Airway epithelial cell (primary cell): ENCODE results near the gene SERINC5. TPM values are rescaled to one million over a fixed set of nuclear protein-coding genes. Genes with fewer than 3 reads are reported as not detected.

Experiments
- total RNA-seq: library from RNA; depleted of rRNA; stranded (reverse); fragments of >200 nt; gene quantifications from 2 replicates; pipeline ENCODE4 v1.2.3, GENCODE V29; 2015

The SERINC5 gene
- total RNA-seq, result 23.9 and 26.3 TPM in 2 replicates

GRCh38 chr5:80255811-80256712 lies at the start of gene SERINC5:
Gene SERINC5 (minus strand): TSS chr5:80256048. CDS start chr5:80255922, 126 bp downstream.

Other genes starting within 250 kb of the SERINC5 start
- 0.19 and 0.42 TPM in 2 replicates for gene THBS4, start 220.7 kb downstream of the SERINC5 start, total RNA-seq
- not detected in 2 replicates for gene SPZ1, start 64.0 kb upstream of the SERINC5 start, total RNA-seq
- 10.2 and 11.9 TPM in 2 replicates for gene ZFYVE16, start 152.0 kb upstream of the SERINC5 start, total RNA-seq
- 0.35 and 2.5 TPM in 2 replicates for gene FAM151B, start 232.1 kb upstream of the SERINC5 start, total RNA-seq